ENCODE measurements around the gene MAN2C1.
"Not testable (repeated sequence)": the region's sequence is repeated elsewhere in the genome, so short reads cannot be mapped to it uniquely, and the experiment has no call there.

Gene MAN2C1

GRCh38 chr15:75346796-75347221 lies 21.6 kb downstream of the MAN2C1 start, which contains the start of gene NEIL1:
TSS of gene NEIL1 (plus strand) at chr15:75347039. CDS start at chr15:75348906, 1,867 bp downstream.
- Histone ChIP-seq H3K9me2 (replicated peaks; ENCODE audit: insufficient read depth, low read length) (no peaks in the 10 kb centered on the region), H3K27ac (ENCODE audit: low read depth, low read length) (peak within 1 kb of the TSS; percentile 83), H3K27me3 (ENCODE audit: low read length) (no peaks in the 10 kb centered on the region), H3K4me3 (ENCODE audit: insufficient read depth, low read length, poor library complexity, severe bottlenecking) (peak within 1 kb of the TSS; percentile 66), H3K36me3 (ENCODE audit: low read length) (no peaks in the 10 kb centered on the region), H3K4me2 (ENCODE audit: low read depth, low read length, poor library complexity, severe bottlenecking) (peak within 1 kb of the TSS; percentile 73), H3K9me3 (ENCODE audit: insufficient read depth, low read length) (peaks cover 14% of the 10 kb centered on the region; the same call in 1 of the 2 replicates), H3K9ac (ENCODE audit: low read length) (peak within 1 kb of the TSS; percentile 54), H3K79me2 (ENCODE audit: insufficient read depth, low read length) (no peaks in the 10 kb centered on the region), H2AFZ (ENCODE audit: low read depth, low read length, severe bottlenecking) (peak within 1 kb of the TSS; percentile 36), H4K20me1 (ENCODE audit: low read depth, low read length) (no peaks in the 10 kb centered on the region), H3F3A (ENCODE audit: insufficient read depth) (peaks cover 16% of the 10 kb centered on the region)
- no peak for TF ChIP-seq EZH2phosphoT487 (conservative IDR thresholded peaks at IDR 0.05; ENCODE audit: low read length)
- TF ChIP-seq, protein P1, sequence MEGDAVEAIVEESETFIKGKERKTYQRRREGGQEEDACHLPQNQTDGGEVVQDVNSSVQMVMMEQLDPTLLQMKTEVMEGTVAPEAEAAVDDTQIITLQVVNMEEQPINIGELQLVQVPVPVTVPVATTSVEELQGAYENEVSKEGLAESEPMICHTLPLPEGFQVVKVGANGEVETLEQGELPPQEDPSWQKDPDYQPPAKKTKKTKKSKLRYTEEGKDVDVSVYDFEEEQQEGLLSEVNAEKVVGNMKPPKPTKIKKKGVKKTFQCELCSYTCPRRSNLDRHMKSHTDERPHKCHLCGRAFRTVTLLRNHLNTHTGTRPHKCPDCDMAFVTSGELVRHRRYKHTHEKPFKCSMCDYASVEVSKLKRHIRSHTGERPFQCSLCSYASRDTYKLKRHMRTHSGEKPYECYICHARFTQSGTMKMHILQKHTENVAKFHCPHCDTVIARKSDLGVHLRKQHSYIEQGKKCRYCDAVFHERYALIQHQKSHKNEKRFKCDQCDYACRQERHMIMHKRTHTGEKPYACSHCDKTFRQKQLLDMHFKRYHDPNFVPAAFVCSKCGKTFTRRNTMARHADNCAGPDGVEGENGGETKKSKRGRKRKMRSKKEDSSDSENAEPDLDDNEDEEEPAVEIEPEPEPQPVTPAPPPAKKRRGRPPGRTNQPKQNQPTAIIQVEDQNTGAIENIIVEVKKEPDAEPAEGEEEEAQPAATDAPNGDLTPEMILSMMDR (IDR thresholded peaks at IDR 0.05; ENCODE audit: insufficient read depth, low read length, poor library complexity, severe bottlenecking) = no peak

DNA sequence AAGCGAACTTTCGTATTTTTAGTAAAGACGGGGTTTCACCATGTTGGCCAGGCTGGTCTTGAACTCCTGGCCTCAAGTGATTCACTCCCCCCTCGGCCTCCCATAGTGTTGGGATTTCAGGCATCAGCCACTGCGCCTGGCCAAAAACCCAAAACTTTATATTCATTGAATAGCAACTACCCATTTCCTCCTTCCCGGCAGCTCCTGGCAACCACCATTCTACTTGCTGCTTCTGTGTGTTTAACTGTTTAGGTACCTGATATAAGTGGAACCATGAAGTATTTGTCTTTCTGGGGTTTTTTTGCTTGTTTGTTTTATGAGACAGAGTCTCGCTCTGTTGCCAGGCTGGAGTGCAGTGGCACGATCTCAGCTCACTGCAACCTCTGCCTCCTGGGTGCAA lies 24.5 kb downstream of the MAN2C1 start:
- not testable (repeated sequence) for H3K79me2 ChIP-seq (ENCODE audit: insufficient read depth, low read length); H3K9ac ChIP-seq (ENCODE audit: low read length); H3K27ac ChIP-seq (ENCODE audit: low read depth, low read length); H4K20me1 ChIP-seq (ENCODE audit: low read depth, low read length); H3K4me3 ChIP-seq (ENCODE audit: insufficient read depth, low read length, poor library complexity, severe bottlenecking); H3K9me2 ChIP-seq (replicated peaks; ENCODE audit: insufficient read depth, low read length); H2AFZ ChIP-seq (ENCODE audit: low read depth, low read length, severe bottlenecking); H3K9me3 ChIP-seq (ENCODE audit: insufficient read depth, low read length); H3K27me3 ChIP-seq (ENCODE audit: low read length); H3K4me2 ChIP-seq (ENCODE audit: low read depth, low read length, poor library complexity, severe bottlenecking); H3K36me3 ChIP-seq (ENCODE audit: low read length)
- H3F3A ChIP-seq (ENCODE audit: insufficient read depth) = peaks cover 12% of the 10 kb centered on the region

DNA sequence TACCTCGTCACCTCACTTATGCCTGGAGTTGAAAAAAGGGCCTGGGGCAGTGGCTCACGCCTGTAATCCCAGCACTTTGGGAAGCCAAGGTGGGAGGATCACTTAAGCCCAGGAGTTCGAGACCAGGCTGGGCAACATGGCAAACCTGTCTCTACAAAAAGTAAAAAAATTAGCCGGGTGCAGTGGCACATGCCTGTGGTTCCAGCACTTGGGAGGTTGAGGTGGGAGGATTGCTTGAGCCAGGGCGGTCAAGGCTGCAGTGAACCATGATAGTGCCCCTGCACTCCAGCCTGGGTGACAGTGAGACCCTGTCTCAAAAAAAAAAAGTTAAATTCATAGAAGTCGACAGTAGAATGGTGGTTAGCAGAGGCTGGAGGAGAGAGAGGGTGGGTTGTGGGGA lies 26.2 kb downstream of the MAN2C1 start:
- Histone ChIP-seq H3K4me2 (ENCODE audit: low read depth, low read length, poor library complexity, severe bottlenecking) (no peak overlapping the region), H3K9ac (ENCODE audit: low read length) (no peak overlapping the region), H4K20me1 (ENCODE audit: low read depth, low read length) (no peaks in the 10 kb centered on the region), H3K79me2 (ENCODE audit: insufficient read depth, low read length) (no peaks in the 10 kb centered on the region), H3K9me3 (ENCODE audit: insufficient read depth, low read length) (no peaks in the 10 kb centered on the region), H3K4me3 (ENCODE audit: insufficient read depth, low read length, poor library complexity, severe bottlenecking) (no peak overlapping the region), H3K27me3 (ENCODE audit: low read length) (no peaks in the 10 kb centered on the region), H3F3A (ENCODE audit: insufficient read depth) (peaks cover 12% of the 10 kb centered on the region), H3K27ac (ENCODE audit: low read depth, low read length) (no peak overlapping the region), H2AFZ (ENCODE audit: low read depth, low read length, severe bottlenecking) (no peak overlapping the region), H3K9me2 (replicated peaks; ENCODE audit: insufficient read depth, low read length) (no peaks in the 10 kb centered on the region), H3K36me3 (ENCODE audit: low read length) (no peaks in the 10 kb centered on the region)
- TF ChIP-seq, protein P1 (IDR thresholded peaks at IDR 0.05; ENCODE audit: insufficient read depth, low read length, poor library complexity, severe bottlenecking) = no peak
- no peak for TF ChIP-seq EZH2phosphoT487 (conservative IDR thresholded peaks at IDR 0.05; ENCODE audit: low read length)

- no peaks in the 10 kb centered on the region for H3K9me3 ChIP-seq (ENCODE audit: insufficient read depth, low read length)
- H3K79me2 ChIP-seq (ENCODE audit: insufficient read depth, low read length) = 0 out of 2 replicates have a peak, but pooled peaks cover 3% of the 10 kb centered on the region
- H3K36me3 ChIP-seq (ENCODE audit: low read length) = no peaks in the 10 kb centered on the region
- H3K4me3 ChIP-seq (ENCODE audit: insufficient read depth, low read length, poor library complexity, severe bottlenecking) = no peak overlapping the region
- no peaks in the 10 kb centered on the region for H3K27me3 ChIP-seq (ENCODE audit: low read length)
- no peaks in the 10 kb centered on the region for H4K20me1 ChIP-seq (ENCODE audit: low read depth, low read length)
- TF ChIP-seq EZH2phosphoT487 (conservative IDR thresholded peaks at IDR 0.05; ENCODE audit: low read length) = no peak
- TF ChIP-seq, protein P1 (IDR thresholded peaks at IDR 0.05; ENCODE audit: insufficient read depth, low read length, poor library complexity, severe bottlenecking) = no peak
- H2AFZ ChIP-seq (ENCODE audit: low read depth, low read length, severe bottlenecking) = no peak overlapping the region
- H3K4me2 ChIP-seq (ENCODE audit: low read depth, low read length, poor library complexity, severe bottlenecking) = no peak overlapping the region
- H3K27ac ChIP-seq (ENCODE audit: low read depth, low read length) = no peak overlapping the region
- H3K9me2 ChIP-seq (replicated peaks; ENCODE audit: insufficient read depth, low read length) = no peaks in the 10 kb centered on the region
- H3K9ac ChIP-seq (ENCODE audit: low read length) = no peak overlapping the region
- no peaks in the 10 kb centered on the region for H3F3A ChIP-seq (ENCODE audit: insufficient read depth)
Measured at GRCh38 chr15:75339531-75340240, 28.7 kb downstream of the MAN2C1 start.
